ENCODE data around the gene STOM. TPM values are rescaled to one million over a fixed set of nuclear protein-coding genes. Genes with fewer than 3 reads are reported as not detected.

STOM gene
- total RNA-seq, 1 donor from 2014 or later, result 53.2 TPM

- H3K27me3 Mint-ChIP-seq (ENCODE audit: unreplicated experiment), result no peaks in the 10 kb centered on the region
- no peaks in the 10 kb centered on the region for H3K9me3 Mint-ChIP-seq (ENCODE audit: unreplicated experiment)
- no peak overlapping the region for H3K4me3 Mint-ChIP-seq (ENCODE audit: unreplicated experiment)
- H3K27ac Mint-ChIP-seq (ENCODE audit: unreplicated experiment), result no peak overlapping the region
- TF ChIP-seq CTCF (IDR thresholded peaks at IDR 0.05), result no peak
- H3K4me1 Mint-ChIP-seq (ENCODE audit: unreplicated experiment), result peaks cover 20% of the 10 kb centered on the region
- H3K36me3 Mint-ChIP-seq (ENCODE audit: unreplicated experiment), result peaks cover 37% of the 10 kb centered on the region
- DNase-seq (ENCODE audit: extremely low spot score, unreplicated experiment), result no peak
These were observed 33.4 kb downstream of the STOM start for GRCh38 chr9:121336665-121337064.

GRCh38 chr9:121333950-121334773, 35.9 kb downstream of the STOM start:
- Mint-ChIP-seq H3K4me3 (ENCODE audit: unreplicated experiment) (no peak overlapping the region), H3K4me1 (ENCODE audit: unreplicated experiment) (peaks cover 20% of the 10 kb centered on the region), H3K27ac (ENCODE audit: unreplicated experiment) (peak overlapping the region; percentile 67), H3K36me3 (ENCODE audit: unreplicated experiment) (peaks cover 54% of the 10 kb centered on the region), H3K9me3 (ENCODE audit: unreplicated experiment) (no peaks in the 10 kb centered on the region), H3K27me3 (ENCODE audit: unreplicated experiment) (no peaks in the 10 kb centered on the region)
- no peak for TF ChIP-seq CTCF (IDR thresholded peaks at IDR 0.05)
- no peak for DNase-seq (ENCODE audit: extremely low spot score, unreplicated experiment)

- peaks cover 47% of the 10 kb centered on the region for H3K36me3 Mint-ChIP-seq (ENCODE audit: unreplicated experiment)
- peak; percentile 32 for TF ChIP-seq CTCF (IDR thresholded peaks at IDR 0.05)
- peaks cover 20% of the 10 kb centered on the region for H3K4me1 Mint-ChIP-seq (ENCODE audit: unreplicated experiment)
- H3K9me3 Mint-ChIP-seq (ENCODE audit: unreplicated experiment), result no peaks in the 10 kb centered on the region
- peak overlapping the region; percentile 56 for H3K27ac Mint-ChIP-seq (ENCODE audit: unreplicated experiment)
- no peaks in the 10 kb centered on the region for H3K27me3 Mint-ChIP-seq (ENCODE audit: unreplicated experiment)
- no peak for DNase-seq (ENCODE audit: extremely low spot score, unreplicated experiment)
- no peak overlapping the region for H3K4me3 Mint-ChIP-seq (ENCODE audit: unreplicated experiment)
These were observed 37.9 kb downstream of the STOM start for GRCh38 chr9:121331992-121332685.

- peaks cover 47% of the 10 kb centered on the region for H3K36me3 Mint-ChIP-seq (ENCODE audit: unreplicated experiment)
- H3K4me1 Mint-ChIP-seq (ENCODE audit: unreplicated experiment), result peaks cover 20% of the 10 kb centered on the region
- no peaks in the 10 kb centered on the region for H3K27me3 Mint-ChIP-seq (ENCODE audit: unreplicated experiment)
- H3K4me3 Mint-ChIP-seq (ENCODE audit: unreplicated experiment), result no peak overlapping the region
- no peak for DNase-seq (ENCODE audit: extremely low spot score, unreplicated experiment)
- peak overlapping the region; percentile 7 for H3K27ac Mint-ChIP-seq (ENCODE audit: unreplicated experiment)
- no peak for TF ChIP-seq CTCF (IDR thresholded peaks at IDR 0.05)
- no peaks in the 10 kb centered on the region for H3K9me3 Mint-ChIP-seq (ENCODE audit: unreplicated experiment)
These were observed 38.5 kb downstream of the STOM start for GRCh38 chr9:121331549-121331948.
